Ovary (tissue), 3 donors: ENCODE data around the gene CFAP65.

Source experiments
- CTCF ChIP-seq, 3 donors: fragments of 450-650 bp in 2 of 3; fragments of 200-600 bp in 1 of 3; IDR thresholded peaks; one replicate each; pipeline versions ENCODE4 v1.5.1 to v1.8.0; 2016 to 2022; ENCODE audit warnings: antibody characterized with exemption in 3 of 3, mild to moderate bottlenecking in 1 of 3
- EP300 ChIP-seq: sonication (generic); formaldehyde crosslinking; IDR thresholded peaks from one replicate; pipeline ENCODE4 v1.6.1; 2017; ENCODE audit warnings: antibody characterized with exemption
- POLR2A ChIP-seq: fragments of 450-650 bp; IDR thresholded peaks from one replicate; pipeline ENCODE4 v1.6.1; 2017; ENCODE audit warnings: antibody characterized with exemption, mild to moderate bottlenecking, moderate library complexity
- donor health status: DM: no; HTN: no; CAD: no.

GRCh38 chr2:218964041-218964771 is 77.1 kb downstream of the CFAP65 start:
- TF ChIP-seq CTCF (IDR thresholded peaks at IDR 0.05) (no peak), POLR2A (no peak), EP300 (no peak)
